Activated CD4-positive, alpha-beta T cell treated with anti-CD3 and anti-CD28 coated beads for 48 hours (primary cell): Measurements from ENCODE around the gene FZD2.
"Not testable (repeated sequence)": the region's sequence is repeated elsewhere in the genome, so short reads cannot be mapped to it uniquely, and the experiment has no call there.

Experiments
- DNase-seq: peaks from one replicate; pipeline ENCODE4 v3.0.0-alpha.2; 2020

FZD2 gene

DNA sequence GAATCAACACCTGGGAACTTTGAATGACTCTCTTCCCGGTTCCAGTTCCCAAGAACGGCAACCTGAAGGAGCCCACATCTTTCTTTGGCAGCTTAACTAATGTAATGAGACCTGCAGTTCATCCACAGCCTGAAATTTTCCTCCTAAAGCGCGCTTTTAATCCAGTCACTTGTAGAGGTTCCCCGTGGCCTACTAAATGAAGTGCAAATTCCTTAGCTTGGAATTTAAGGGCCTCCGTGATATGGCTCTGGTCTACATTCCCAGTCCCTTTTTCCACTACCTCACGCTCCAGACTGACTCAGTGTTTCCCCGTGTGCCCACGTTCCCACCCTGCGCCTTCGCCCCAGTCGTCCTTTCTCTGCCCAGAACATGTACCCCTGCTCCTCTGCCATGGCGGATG lies 27.2 kb downstream of the FZD2 start:
- DNase-seq, result no peak

DNA sequence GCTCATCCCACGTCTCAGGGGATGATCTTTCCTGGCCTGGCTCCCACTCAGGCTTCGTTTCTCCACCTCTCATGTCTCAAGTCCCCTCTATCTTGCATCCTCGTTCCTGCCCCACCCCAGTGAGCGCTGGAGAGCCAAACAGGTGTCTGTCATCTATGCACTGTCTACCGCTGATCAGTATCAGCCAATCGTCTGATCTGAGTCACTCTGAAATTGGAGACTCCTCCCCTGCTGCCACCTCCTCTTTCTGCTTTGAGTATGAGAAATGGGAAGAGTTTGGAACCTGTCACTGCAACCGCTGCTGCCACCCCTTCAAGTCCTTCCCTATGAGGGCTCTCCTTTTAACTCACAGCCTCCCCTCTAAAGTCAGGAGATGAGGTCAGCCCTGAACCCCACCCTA lies 28.0 kb downstream of the FZD2 start:
- no peak for DNase-seq

DNA sequence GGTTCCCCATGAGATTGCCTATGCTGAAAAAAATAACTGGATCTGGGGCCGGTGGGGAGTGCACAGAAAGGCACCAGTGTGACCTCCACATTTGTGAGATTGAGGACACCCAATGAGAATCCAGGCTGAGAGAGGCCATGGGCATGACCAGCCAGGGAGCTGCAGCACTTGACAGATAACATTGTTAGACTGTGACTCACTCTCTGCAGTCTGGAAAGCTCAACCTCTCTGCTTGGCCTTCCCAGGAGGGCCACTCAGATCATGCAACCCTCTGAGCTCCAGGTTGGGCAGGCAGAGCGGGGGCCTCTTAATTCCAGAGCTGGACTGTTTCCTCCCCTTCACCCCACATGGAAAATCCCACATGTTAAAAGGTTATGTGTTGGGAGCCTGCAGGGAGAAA lies 30.1 kb downstream of the FZD2 start:
- no peak for DNase-seq

DNA sequence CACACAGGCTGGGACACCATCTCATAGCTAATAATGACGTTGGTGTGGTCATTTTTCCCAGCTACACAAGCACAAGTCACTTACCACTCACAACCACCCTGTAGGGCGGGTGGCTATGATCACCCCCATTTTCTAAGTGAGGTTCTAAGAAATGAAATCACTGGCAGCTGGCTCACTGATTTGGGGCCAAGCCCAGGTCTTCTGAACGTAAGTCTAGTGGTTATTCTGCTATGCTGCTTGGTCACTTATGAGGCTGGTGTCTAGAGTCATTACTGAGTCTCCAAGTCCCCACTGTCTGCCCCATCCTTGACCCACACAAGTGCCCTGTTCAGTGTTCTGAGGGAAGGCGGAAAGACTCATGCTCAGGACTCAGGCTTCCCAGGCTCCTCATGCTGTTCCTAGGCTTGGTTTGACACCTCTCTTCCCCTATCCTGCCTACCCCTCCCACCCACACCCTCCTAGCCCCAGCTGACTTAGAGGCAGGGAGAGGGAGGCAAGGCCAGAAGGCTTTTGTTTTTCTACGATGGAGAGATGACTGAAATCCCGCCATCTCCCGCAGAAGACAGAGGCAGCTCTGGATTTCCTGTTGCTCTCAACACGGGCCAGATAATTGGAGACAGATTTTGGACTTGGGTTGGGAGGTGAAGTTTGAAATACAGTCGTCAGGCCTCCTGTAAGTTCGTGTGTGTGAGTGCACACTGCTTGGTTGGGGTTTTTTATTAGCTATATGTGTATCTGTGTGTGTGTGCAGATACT lies 32.2 kb downstream of the FZD2 start:
- DNase-seq, result no peak

- DNase-seq, result not testable (repeated sequence)
These were observed 32.8 kb downstream of the FZD2 start for GRCh38 chr17:44590072-44590462.

DNA sequence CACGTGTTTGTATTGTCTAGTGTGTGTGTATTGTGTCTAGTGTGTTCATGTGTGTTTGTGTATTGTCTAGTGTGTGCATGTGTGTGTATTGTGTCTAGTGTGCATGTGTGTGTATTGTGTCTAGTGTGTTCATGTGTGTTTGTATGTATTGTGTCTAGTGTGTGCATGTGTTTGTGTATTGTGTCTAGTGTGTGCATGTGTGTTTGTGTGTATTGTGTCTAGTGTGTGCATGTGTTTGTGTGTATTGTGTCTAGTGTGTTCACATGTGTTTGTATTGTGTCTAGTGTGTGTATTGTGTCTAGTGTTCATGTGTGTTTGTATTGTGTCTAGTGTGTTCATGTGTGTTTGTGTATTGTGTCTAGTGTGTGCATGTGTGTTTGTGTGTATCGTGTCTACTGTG lies 33.5 kb downstream of the FZD2 start:
- DNase-seq, result not testable (repeated sequence)

DNA sequence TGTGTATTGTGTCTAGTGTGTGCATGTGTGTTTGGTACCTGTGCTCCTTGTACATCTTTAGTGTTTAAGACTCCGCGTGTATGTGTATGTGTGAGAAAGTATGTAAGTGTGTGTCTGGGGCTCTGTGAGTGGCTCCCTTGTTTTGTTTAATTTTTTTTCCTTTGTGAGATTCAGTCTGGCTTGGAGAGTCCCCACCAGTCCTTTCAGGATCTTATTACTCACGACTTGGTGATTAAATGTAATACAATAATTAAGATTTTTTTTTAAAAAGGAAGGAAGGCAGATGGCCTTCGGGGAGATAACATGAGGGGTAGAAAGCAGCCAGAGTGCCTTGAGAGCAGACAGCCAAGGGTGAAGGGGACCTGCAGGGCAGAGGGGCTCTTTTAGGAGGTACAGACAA lies 33.9 kb downstream of the FZD2 start:
- no peak for DNase-seq

- DNase-seq, result no peak
These were observed 35.9 kb downstream of the FZD2 start for GRCh38 chr17:44593156-44593555.

DNA sequence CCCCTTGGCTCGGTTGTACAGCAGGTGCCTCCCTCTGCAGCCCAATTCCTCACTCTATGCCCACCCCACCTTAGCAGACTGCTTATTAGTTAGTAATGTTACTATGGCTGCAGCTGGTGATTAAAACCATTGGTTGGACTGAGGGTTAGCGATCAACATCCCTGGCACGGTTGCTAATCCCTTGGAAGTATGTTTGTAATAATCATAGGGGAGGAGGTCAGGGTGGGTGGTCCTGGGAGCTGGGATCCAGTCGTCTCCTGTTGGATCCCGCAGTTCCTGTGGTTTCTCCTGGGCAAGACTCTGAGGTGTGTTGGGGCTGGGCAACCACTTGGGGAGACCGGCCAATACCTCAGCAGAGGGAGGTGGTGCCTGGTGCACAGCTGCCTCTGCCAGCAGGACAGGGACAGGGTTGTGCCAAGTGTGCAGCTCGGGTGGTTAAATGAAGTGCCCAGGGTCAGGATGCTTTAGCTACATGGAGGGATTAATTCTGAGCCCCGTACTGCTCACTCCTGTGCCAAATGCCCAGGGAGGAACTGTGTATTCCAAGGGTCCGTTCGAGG lies 38.0 kb downstream of the FZD2 start:
- DNase-seq, result no peak

DNA sequence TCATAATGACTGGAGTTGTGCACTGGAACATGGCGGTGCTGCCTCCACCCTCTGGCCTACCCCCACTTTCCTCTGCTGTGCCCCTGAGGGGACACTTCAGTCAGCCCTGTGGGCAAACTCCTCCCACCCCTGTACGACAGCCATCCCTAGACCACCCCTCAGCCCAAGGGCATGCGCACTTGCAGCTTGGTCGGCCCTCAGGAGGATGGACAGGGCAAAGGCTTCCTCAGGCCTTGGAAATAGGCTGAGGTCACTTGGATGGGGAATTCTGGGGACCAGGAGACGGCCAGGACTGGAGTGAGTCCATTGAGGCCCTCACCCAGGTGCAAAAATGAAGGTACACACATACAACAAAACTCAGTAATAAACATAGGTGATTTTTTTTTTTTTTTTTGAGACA lies 41.0 kb downstream of the FZD2 start:
- no peak for DNase-seq

GRCh38 chr17:44598932-44599297 lies 41.6 kb downstream of the FZD2 start:
- no peak for DNase-seq

GRCh38 chr17:44599298-44600175 lies 42.3 kb downstream of the FZD2 start:
- no peak for DNase-seq

DNA sequence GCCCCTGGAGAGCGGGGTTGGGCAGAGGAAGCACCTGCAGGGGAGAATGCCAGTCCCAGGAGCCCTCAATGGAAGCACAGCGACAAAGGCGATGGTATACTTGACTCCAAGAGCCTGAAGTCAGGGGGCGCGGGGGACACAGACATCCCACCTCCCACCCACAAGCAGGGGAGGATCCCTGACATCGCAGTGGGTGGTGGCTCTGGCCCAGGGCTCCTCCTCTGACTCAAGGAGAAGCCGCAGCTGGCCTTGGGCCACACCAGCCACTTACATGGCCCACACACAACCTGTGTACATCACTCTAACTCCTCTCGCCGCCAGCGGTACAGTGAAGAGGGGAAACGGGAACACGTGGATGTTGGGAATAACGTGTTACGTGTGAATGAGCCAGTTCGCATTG lies 44.3 kb downstream of the FZD2 start:
- DNase-seq, result no peak

DNA sequence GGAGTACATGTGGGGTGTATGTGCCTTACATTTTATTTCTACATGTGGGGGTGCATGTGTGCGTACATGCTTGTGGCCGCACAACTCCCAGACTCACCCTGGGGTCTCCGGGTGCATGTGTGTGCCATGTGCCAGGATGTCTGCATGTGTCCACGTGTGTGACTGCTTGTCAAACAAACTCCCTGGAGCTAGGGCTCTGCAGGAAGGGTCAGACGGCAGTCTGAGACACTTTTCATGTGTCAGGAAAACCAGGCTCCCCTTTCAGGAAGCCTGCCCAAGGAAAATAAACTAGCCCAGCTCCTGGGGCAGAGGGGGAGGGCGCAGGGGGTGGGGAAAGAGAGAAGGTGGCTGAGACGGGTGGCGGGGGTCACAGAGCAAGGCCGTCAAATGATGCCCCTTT lies 44.7 kb downstream of the FZD2 start:
- no peak for DNase-seq

- DNase-seq, result no peak
These were observed 45.1 kb downstream of the FZD2 start for GRCh38 chr17:44602390-44602789.

DNA sequence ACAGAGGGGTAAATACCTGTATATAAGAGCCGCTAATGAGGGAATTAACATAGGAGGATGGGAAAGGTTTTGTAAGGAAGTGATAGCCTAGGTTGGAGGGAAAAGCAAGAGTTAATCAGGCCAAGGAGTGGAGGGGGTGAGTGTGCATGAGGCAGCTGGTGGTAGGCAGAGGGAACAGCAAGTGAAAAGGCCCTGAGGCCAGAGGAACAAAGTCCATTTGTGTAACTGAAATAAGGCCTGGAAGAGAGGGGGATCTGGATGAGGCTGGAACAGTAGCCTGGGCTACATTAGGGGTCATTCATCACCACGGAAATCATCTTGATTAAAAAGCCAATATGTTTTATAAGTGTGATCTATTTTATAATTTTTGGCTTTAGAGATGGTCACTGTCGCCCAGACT lies 45.7 kb downstream of the FZD2 start:
- no peak for DNase-seq

- no peak for DNase-seq
These were observed 47.0 kb downstream of the FZD2 start for GRCh38 chr17:44604116-44604761.

GRCh38 chr17:44604768-44605485 lies 47.6 kb downstream of the FZD2 start:
- no peak for DNase-seq

DNA sequence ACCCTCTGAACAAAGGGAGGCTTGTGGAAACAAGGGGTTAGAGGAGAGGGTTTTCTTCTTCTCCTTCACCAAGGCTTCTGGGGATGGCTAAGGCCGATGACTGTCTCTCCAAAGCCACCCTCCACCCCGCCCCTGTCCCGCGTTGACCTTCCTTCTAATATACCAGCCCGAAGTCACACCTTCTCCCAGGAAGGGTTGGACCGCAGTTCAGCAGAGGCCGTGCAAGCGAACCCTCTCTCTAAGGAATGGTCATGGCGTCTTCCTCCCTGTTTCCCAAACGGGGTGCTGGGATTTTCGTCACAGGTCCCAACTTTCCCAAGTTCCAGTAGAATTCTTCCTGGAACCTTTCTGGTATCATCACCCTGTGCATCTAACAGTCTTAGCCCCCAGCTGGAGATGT lies 49.4 kb downstream of the FZD2 start:
- DNase-seq, result no peak

DNA sequence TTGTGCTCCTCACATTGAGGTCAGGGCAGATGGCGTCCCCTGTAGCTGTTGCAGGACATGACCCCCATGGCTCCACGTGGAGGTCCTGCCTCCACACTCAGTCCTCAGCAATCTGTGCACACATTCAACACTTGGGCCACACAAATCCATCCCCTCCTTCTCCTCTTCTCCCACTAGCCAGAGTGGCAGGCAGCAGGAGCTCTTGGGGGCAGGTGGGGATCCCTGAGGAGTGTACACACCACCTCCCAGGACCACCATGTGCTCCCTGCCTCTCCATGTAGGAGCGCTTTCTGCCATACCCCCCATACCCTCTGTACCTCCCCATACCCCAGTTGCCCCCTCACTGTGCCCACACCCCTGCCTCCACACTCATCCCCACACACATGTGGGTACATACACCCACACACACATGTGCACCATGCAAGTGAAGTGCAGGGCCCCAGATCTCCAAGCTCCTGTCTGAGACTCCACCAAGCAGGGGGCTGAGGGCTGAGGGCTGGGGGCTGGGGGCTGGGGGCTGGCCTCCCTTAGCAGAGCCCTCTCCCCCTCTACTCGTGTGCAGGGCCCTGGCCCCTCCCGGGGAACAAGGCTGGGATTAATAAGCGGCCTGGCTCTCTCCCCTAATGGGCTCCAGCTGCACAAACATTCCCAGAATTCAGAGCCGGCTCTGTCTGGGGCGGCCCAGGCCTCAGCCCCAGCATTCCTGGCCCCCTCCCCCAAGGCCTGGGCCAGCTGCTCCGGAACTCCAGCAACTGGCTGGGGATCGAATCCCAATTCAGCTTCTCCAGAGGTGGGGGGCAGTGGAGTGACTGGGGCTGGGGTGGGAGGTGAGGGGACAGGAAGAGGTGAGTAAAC lies 50.8 kb downstream of the FZD2 start:
- DNase-seq, result no peak

DNA sequence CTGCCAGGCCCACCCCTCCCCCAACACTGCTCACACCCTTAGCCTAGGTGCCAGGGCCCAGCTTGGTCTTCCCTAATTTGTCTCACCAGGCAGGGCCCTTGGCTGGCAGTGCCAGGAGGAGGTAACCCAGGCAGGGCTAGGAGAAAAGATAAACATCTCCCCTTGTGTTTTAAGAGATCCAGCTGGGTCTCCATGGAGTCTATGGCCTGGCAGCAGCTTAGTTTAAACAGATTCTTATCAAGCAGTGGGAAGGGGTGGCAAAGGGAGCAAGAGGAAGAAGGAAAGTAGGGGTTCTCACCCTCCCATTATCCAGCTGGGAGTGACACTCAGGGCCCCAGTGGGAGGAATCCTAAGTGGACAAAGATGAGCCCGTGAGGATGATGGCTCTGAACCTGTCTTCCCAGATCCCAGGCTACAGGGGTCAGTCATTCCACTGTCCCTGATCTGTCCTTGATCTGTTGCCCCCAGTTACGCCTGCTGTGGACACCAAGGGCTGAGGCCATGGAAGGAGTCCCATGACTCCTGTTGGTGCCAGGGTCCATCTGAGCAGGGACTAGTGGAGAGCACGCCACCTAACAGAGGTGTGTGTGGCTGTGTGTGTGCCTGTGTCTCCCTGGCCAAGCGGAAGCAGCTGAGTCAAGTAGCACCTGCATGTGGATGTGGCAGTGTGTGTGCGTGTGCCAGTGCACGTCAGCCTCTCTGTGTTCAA lies 51.6 kb downstream of the FZD2 start:
- DNase-seq, result no peak
